Heart left ventricle (tissue), 13 donors: ENCODE measurements around the gene F7.

Source experiments
- POLR2A ChIP-seq, 2 donors: fragments of 450-650 bp; IDR thresholded peaks; one replicate each; pipeline ENCODE4 v1.6.1; 2017; ENCODE audit warnings: antibody characterized with exemption in 2 of 2, mild to moderate bottlenecking in 2 of 2, moderate library complexity in 2 of 2
- TF ChIP-seq, protein P1 (sequence below), 12 donors: fragments of 200-600 bp; sonication (generic) in 4 of 12; IDR thresholded peaks; one replicate each; pipeline versions ENCODE4 v1.5.0 to v1.8.0; 2018 to 2022; ENCODE audit warnings: antibody characterized with exemption in 12 of 12, mild to moderate bottlenecking in 5 of 12
- donor health status: ischemic (EF 13 %, LVEDD 7.1; RV severe dilation, severe dysfunction).
- donor health status: DM: no; HTN: yes; CAD: no.
- donor health status: DM: no; HTN: no; CAD: no.
- donor health status: ischemic (EF 25% LVEDD 6.9; RV normal size, moderate dysfunction).
- donor health status: ischemic (EF 25% LVEDD 5.7; RV mildly dilated, moderate dysfunction).
- donor health status: ischemic (EF 35%, LVEDD 5.7; RV mildly dilated, moderate dysfunction).
- donor health status: nonischemic (EF 11% LVEDD 7.7; RV severe dilation, severe dysfunction).
- donor health status: DM: yes; HTN: yes; CAD: no.
- donor health status: PGD.
- donor health status: ischemic (EF 29% LVEDD 5.4; RV normal size, mild dysfunction).
- donor health status: nonischemic (EF 23%, LVEDD 6.1; RV moderate dilation, normal function).

DNA sequence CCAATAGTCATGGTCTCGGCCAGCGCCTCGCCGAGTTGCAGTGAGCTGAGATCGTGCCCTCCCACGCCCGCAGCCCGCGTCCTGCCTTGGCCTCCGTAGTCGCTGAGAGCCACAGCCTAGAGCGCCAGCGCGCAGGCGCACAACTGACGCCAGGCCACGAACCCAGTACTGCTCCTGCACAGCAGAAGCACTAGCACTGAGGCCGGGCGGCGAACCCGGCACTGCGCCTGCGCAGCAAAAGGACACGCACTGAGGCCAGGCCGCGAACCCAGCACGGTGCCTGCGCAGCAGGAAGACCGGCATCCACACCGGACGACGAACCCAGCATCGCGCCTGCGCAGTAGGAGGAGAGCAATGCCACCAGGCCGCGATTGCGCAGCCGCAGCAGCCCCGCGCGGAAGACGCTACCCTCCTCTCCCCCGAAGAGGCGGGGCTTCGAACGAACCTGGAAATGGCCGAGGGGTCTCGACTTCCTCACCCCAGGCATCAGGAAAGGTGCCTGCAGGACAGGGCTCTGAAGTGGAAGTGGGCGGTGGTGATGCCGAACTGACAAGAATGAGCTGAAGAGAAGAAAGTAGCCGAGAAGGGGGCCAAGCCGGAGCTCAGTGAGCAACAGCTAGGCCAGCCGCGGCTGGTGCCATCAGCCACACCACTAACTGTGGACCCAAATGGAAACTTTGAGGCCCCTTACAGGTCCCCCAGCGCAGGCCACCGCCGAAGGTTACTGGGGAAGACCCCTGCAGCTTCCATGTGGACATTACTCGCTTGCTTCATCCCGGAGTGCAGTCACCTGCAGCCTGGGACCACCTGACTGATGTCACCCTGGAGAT lies 24.5 kb downstream of the F7 start:
- TF ChIP-seq, protein P1, sequence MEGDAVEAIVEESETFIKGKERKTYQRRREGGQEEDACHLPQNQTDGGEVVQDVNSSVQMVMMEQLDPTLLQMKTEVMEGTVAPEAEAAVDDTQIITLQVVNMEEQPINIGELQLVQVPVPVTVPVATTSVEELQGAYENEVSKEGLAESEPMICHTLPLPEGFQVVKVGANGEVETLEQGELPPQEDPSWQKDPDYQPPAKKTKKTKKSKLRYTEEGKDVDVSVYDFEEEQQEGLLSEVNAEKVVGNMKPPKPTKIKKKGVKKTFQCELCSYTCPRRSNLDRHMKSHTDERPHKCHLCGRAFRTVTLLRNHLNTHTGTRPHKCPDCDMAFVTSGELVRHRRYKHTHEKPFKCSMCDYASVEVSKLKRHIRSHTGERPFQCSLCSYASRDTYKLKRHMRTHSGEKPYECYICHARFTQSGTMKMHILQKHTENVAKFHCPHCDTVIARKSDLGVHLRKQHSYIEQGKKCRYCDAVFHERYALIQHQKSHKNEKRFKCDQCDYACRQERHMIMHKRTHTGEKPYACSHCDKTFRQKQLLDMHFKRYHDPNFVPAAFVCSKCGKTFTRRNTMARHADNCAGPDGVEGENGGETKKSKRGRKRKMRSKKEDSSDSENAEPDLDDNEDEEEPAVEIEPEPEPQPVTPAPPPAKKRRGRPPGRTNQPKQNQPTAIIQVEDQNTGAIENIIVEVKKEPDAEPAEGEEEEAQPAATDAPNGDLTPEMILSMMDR (IDR thresholded peaks at IDR 0.05), result no peak
- no peak for TF ChIP-seq POLR2A (IDR thresholded peaks at IDR 0.05)
